H1 (cell line): ENCODE data around the gene ADCY5. TPM values are rescaled to one million over a fixed set of nuclear protein-coding genes. Genes with fewer than 3 reads are reported as not detected.

Experiments
- CTCF ChIA-PET: fragments of 300-600 bp; sonication (Branson Sonifier 250); formaldehyde crosslinking; loops from one replicate; lab custom pipeline; 2021; ENCODE audit not compliant: partially characterized antibody; lab: Charles Lee
- POLR2A ChIA-PET: fragments of 300-600 bp; sonication (Branson Sonifier 250); formaldehyde crosslinking; loops from one replicate; lab custom pipeline; 2021; ENCODE audit warnings: inconsistent platforms; ENCODE audit not compliant: partially characterized antibody; lab: Charles Lee
- DNase-seq, 2 experiments: peaks; one replicate each; pipeline versions ENCODE4 v3.0.0 to v3.0.0-alpha.2; 2010 to 2022; ENCODE audit warnings: low spot score in 2 of 2, low read depth in 1 of 2, mixed read lengths in 1 of 2
- FAIRE-seq: peaks from 2 replicates; lab custom pipeline; 2011; peaks lifted over from hg19 to GRCh38; lab: Jason Lieb, UNC
- H2AFZ ChIP-seq: 2 replicates; pipeline ENCODE4 v1.8.1; 2012; ENCODE audit warnings: low read length, inconsistent platforms
- H2AK5ac ChIP-seq: 2 replicates; pipeline ENCODE4 v1.6.1; 2013; ENCODE audit warnings: low read depth, low read length
- H2BK120ac ChIP-seq: replicated peaks from 2 replicates; pipeline ENCODE3; 2013; ENCODE audit warnings: low read depth, low read length, inconsistent platforms
- H2BK12ac ChIP-seq: 2 replicates; pipeline ENCODE4 v1.6.1; 2013; ENCODE audit warnings: low read depth, low read length
- H2BK15ac ChIP-seq: 2 replicates; pipeline ENCODE4 v1.6.1; 2013; ENCODE audit warnings: low read length
- H2BK20ac ChIP-seq: 2 replicates; pipeline ENCODE4 v1.6.1; 2013; ENCODE audit warnings: low read length
- H2BK5ac ChIP-seq: 2 replicates; pipeline ENCODE4 v1.6.1; 2013; ENCODE audit warnings: low read depth, low read length
- H3K14ac ChIP-seq: 2 replicates; pipeline ENCODE4 v1.6.1; 2013; ENCODE audit warnings: inconsistent platforms; ENCODE audit not compliant: insufficient read length
- H3K18ac ChIP-seq: 2 replicates; pipeline ENCODE4 v1.6.1; 2013; ENCODE audit warnings: low read length; ENCODE audit errors: extremely low read depth
- H3K23ac ChIP-seq: 2 replicates; pipeline ENCODE4 v1.6.1; 2013; ENCODE audit warnings: inconsistent platforms; ENCODE audit not compliant: insufficient read length
- H3K23me2 ChIP-seq: 2 replicates; pipeline ENCODE4 v1.6.1; 2013; ENCODE audit warnings: low read depth, low read length
- H3K27ac ChIP-seq: 2 replicates; pipeline ENCODE4 v1.6.1; 2011; ENCODE audit warnings: low read depth, low read length, inconsistent platforms
- H3K27me3 ChIP-seq, 4 experiments: replicated peaks in 1 of 4; 1 replicate in 1 of 4; 2 replicates in 3 of 4; pipeline versions ENCODE4 v1.6.1 to v1.8.1; 2011 to 2013; ENCODE audit warnings: low read length in 3 of 4, mild to moderate bottlenecking in 3 of 4, inconsistent platforms in 2 of 4, mixed read lengths in 2 of 4, moderate library complexity in 1 of 4; ENCODE audit not compliant: control insufficient read depth in 3 of 4, insufficient read depth in 3 of 4; ENCODE audit errors: extremely low read depth in 1 of 4
- H3K36me3 ChIP-seq, 4 experiments: 2 replicates each; pipeline versions ENCODE4 v1.6.1 to v1.8.1; 2011 to 2013; ENCODE audit warnings: mild to moderate bottlenecking in 4 of 4, low read length in 3 of 4, moderate library complexity in 2 of 4, control low read depth in 1 of 4, inconsistent platforms in 1 of 4; ENCODE audit not compliant: insufficient read depth in 4 of 4, control insufficient read depth in 2 of 4
- H3K4ac ChIP-seq: replicated peaks from 2 replicates; pipeline ENCODE3; 2013; ENCODE audit warnings: low read length, low read depth, mixed read lengths, inconsistent platforms; ENCODE audit not compliant: insufficient read length
- H3K4me1 ChIP-seq, 4 experiments: replicated peaks in 1 of 4; 1 replicate in 1 of 4; 2 replicates in 3 of 4; pipeline versions ENCODE4 v1.6.1 to v1.8.1; 2011 to 2013; ENCODE audit warnings: low read length in 3 of 4, inconsistent platforms in 2 of 4, mixed read lengths in 1 of 4; ENCODE audit not compliant: insufficient read depth in 4 of 4, control insufficient read depth in 3 of 4
- H3K4me2 ChIP-seq, 2 experiments: 2 replicates each; pipeline versions ENCODE4 v1.6.1 to v1.8.1; 2011 to 2013; ENCODE audit warnings: low read depth in 2 of 2, low read length in 2 of 2, control low read depth in 1 of 2, inconsistent platforms in 1 of 2, mild to moderate bottlenecking in 1 of 2; ENCODE audit not compliant: insufficient read depth in 1 of 2
- H3K4me3 ChIP-seq, 4 experiments: fragments of 200-600, 300-600 bp in 1 of 4; sonication (generic), shearing (Covaris generic), sonication (Bioruptor Twin) in 1 of 4; 2 replicates each; pipeline versions ENCODE4 v1.5.1 to v1.8.1; 2011 to 2016; ENCODE audit warnings: low read length in 4 of 4, low read depth in 3 of 4, control low read depth in 2 of 4, inconsistent platforms in 2 of 4, mild to moderate bottlenecking in 2 of 4, mixed read lengths in 1 of 4, moderate library complexity in 1 of 4; ENCODE audit not compliant: insufficient read depth in 2 of 4; ENCODE audit errors: extremely low read depth in 1 of 4
- H3K56ac ChIP-seq: replicated peaks from 2 replicates; pipeline ENCODE3; 2013; ENCODE audit warnings: low read depth, mild to moderate bottlenecking, mixed read lengths, low read length, inconsistent platforms; ENCODE audit not compliant: insufficient read length
- H3K79me1 ChIP-seq: 2 replicates; pipeline ENCODE4 v1.6.1; 2013; ENCODE audit warnings: low read depth, low read length, control low read depth
- H3K79me2 ChIP-seq, 2 experiments: 2 replicates each; pipeline versions ENCODE4 v1.6.1 to v1.8.1; 2012 to 2013; ENCODE audit warnings: low read length in 2 of 2, mild to moderate bottlenecking in 2 of 2, inconsistent platforms in 1 of 2; ENCODE audit not compliant: insufficient read depth in 2 of 2, control insufficient read depth in 1 of 2
- H3K9ac ChIP-seq, 4 experiments: replicated peaks in 1 of 4; 1 replicate in 1 of 4; 2 replicates in 3 of 4; pipeline versions ENCODE4 v1.6.1 to v1.8.1; 2011 to 2013; ENCODE audit warnings: low read depth in 3 of 4, low read length in 3 of 4, control low read depth in 2 of 4, mild to moderate bottlenecking in 2 of 4, moderate library complexity in 2 of 4, inconsistent platforms in 1 of 4; ENCODE audit errors: extremely low read depth in 1 of 4
- H3K9me3 ChIP-seq, 2 experiments: 2 replicates each; pipeline versions ENCODE4 v1.6.1 to v1.8.1; 2012 to 2013; ENCODE audit warnings: mild to moderate bottlenecking in 2 of 2, moderate library complexity in 2 of 2, control low read depth in 1 of 2, inconsistent platforms in 1 of 2, low read depth in 1 of 2, low read length in 1 of 2, mixed read lengths in 1 of 2; ENCODE audit not compliant: insufficient read depth in 2 of 2
- H4K20me1 ChIP-seq, 2 experiments: replicated peaks in 1 of 2; 2 replicates each; pipeline versions ENCODE3 to v1.8.1; 2011 to 2013; ENCODE audit warnings: inconsistent platforms in 2 of 2, low read length in 2 of 2, mild to moderate bottlenecking in 1 of 2; ENCODE audit not compliant: insufficient read depth in 2 of 2, control insufficient read depth in 1 of 2
- H4K5ac ChIP-seq: 2 replicates; pipeline ENCODE4 v1.6.1; 2013; ENCODE audit warnings: low read length, low read depth, mixed read lengths, inconsistent platforms; ENCODE audit not compliant: insufficient read length
- H4K8ac ChIP-seq: 2 replicates; pipeline ENCODE4 v1.8.0; 2013; ENCODE audit warnings: mild to moderate bottlenecking, moderate library complexity, low read length, inconsistent platforms; ENCODE audit not compliant: insufficient read depth; ENCODE audit errors: extremely low read depth
- H4K91ac ChIP-seq: replicated peaks from 2 replicates; pipeline ENCODE3; 2013; ENCODE audit warnings: low read length, mixed read lengths, inconsistent platforms; ENCODE audit not compliant: insufficient read length
- EZH2 ChIP-seq: fragments of 200-600 bp; sonication (generic); IDR thresholded peaks from 2 replicates; pipeline ENCODE4 v1.7.1; 2012; ENCODE audit warnings: low read depth, mild to moderate bottlenecking, moderate library complexity, low read length, inconsistent platforms; ENCODE audit not compliant: severe bottlenecking
- KDM5A ChIP-seq: fragments of 200-600 bp; IDR thresholded peaks from 2 replicates; pipeline ENCODE4 v1.7.1; 2012; ENCODE audit warnings: mild to moderate bottlenecking, low read length, inconsistent platforms, mixed read lengths
- POLR2AphosphoS5 ChIP-seq: IDR thresholded peaks from 2 replicates; pipeline ENCODE4 v1.6.1; 2011; ENCODE audit warnings: low read depth, low read length
- TAF1 ChIP-seq: IDR thresholded peaks from 2 replicates; pipeline ENCODE4 v1.6.1; 2011; ENCODE audit warnings: mild to moderate bottlenecking, low read depth, low read length
- TAF7 ChIP-seq: optimal IDR thresholded peaks from 2 replicates; pipeline ENCODE3; 2011; ENCODE audit warnings: low read depth, mild to moderate bottlenecking, inconsistent platforms, low read length, moderate library complexity, borderline replicate concordance
- WGBS, 2 experiments: shearing (Covaris generic) in 1 of 2; methylation state at CpG; one replicate each; pipeline versions ENCODE4 v1.1.6 to v1.1.7; 2013 to 2015; ENCODE audit warnings: low lambda C conversion rate in 2 of 2, mixed read lengths in 2 of 2, inconsistent platforms in 1 of 2, low coverage in 1 of 2, missing lambda C conversion rate in 1 of 2; ENCODE audit not compliant: insufficient replicate concordance in 2 of 2, insufficient coverage in 1 of 2, insufficient read length in 1 of 2; ENCODE audit errors: extremely low coverage in 1 of 2, missing lambda C conversion rate in 1 of 2; 5-methylcytosine and 5-hydroxymethylcytosine counted together
- polyA plus RNA-seq, 7 experiments: library from polyadenylated mRNA; depleted of rRNA in 3 of 7; stranded (reverse) in 5 of 7; unstranded in 2 of 7; fragments of >200 nt in 5 of 7; fragments of 200-250 nt in 2 of 7; gene quantifications; 1 replicate in 5 of 7; 2 replicates in 1 of 7; 4 replicates in 1 of 7; pipeline versions ENCODE4 v1.2.1 to v1.2.3, GENCODE V29; 2011 to 2013; ENCODE audit warnings: missing spikeins in 2 of 7, mixed read lengths in 2 of 7
- total RNA-seq: library from RNA; stranded (reverse); fragmentation: NEBNext Ultra II Directional; extraction: Animal tissue kit (Norgen Biotek cat#: 25700); gene quantifications from 2 replicates; pipeline ENCODE4 v1.2.1, GENCODE V29; 2021

The ADCY5 gene
- total and polyA plus RNA-seq, 2 of the 8 experiments (the other 6 are each of a cell fraction or from before 2014, with no cell fraction given): 18.9 to 40.8 TPM

DNA sequence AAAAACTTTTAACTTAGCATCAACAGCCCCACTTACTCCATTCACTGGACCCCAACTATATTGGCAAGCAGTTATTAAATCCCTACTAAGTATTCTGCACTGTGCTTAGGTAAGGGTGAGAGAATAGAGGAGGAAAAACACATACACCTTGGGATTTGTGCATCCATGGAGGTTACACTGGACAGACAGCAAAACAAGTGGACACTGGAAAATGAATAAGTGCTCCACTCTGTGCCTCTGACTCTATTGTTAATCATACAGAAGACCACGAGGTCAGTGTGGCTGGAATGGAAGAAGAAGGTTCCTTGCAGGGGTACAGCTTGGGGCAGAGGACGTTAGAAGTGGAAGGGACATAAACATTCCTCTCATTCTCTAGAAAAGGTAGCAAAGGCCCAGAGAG lies 3.2 kb downstream of the ADCY5 start:
- H3K4me2 ChIP-seq: no peak overlapping the region
- H3K9me3 ChIP-seq: no peaks in the 10 kb centered on the region
- H3K4me3 ChIP-seq: no peak overlapping the region
- DNase-seq (no peak), FAIRE-seq (no peak)
- no peaks in the 10 kb centered on the region for H3K79me1 ChIP-seq
- H2AK5ac ChIP-seq: no peak overlapping the region
- WGBS, 2 experiments: 57% methylated on average over 2 of the region's 2 CpGs; no CpG with 5 or more reads in 1 of the 2 experiments
- ChIA-PET POLR2A (interaction anchor here (0.6 kb wide), 1 partner anchor 116 kb away, joined by 4 read pairs; no protein-coding TSS in a partner anchor), CTCF (interaction anchor here (0.7 to 5.0 kb wide), 21 partner anchors 10 to 657 kb away, joined by 3 to 34 read pairs (median 4); no protein-coding TSS in a partner anchor)
- H3K9ac ChIP-seq: no peak overlapping the region
- H2BK5ac ChIP-seq: no peak overlapping the region
- H4K5ac ChIP-seq: no peak overlapping the region
- no peak overlapping the region for H2BK20ac ChIP-seq
- H4K8ac ChIP-seq: no peak overlapping the region
- no peak overlapping the region for H4K91ac ChIP-seq
- no peak overlapping the region for H3K56ac ChIP-seq
- H3K27ac ChIP-seq: no peak overlapping the region
- no peak overlapping the region for H2BK120ac ChIP-seq
- peaks cover 11 to 33% (median 27%) of the 10 kb centered on the region in 4 experiments for H3K27me3 ChIP-seq
- TF ChIP-seq TAF1 (no peak), EZH2 (no peak), KDM5A (no peak), POLR2AphosphoS5 (no peak), TAF7 (no peak)
- peaks cover 0 to 10% (median 3%) of the 10 kb centered on the region in 4 experiments; a peak in 6 of 7 replicates for H3K4me1 ChIP-seq
- H3K18ac ChIP-seq: no peak overlapping the region
- no peak overlapping the region for H2BK15ac ChIP-seq
- H4K20me1 ChIP-seq: peaks cover 2 to 5% of the 10 kb centered on the region in 2 experiments
- H3K36me3 ChIP-seq: peaks cover 0 to 2% (median 0%) of the 10 kb centered on the region in 4 experiments; a peak in 1 of 8 replicates
- H3K4ac ChIP-seq: no peak overlapping the region
- H2AFZ ChIP-seq: no peak overlapping the region
- H3K79me2 ChIP-seq: no peaks in the 10 kb centered on the region
- peaks cover 10% of the 10 kb centered on the region; the same call in 1 of the 2 replicates for H3K23me2 ChIP-seq
- H2BK12ac ChIP-seq: no peak overlapping the region
- no peak overlapping the region for H3K23ac ChIP-seq
- no peak overlapping the region for H3K14ac ChIP-seq
